ENCODE measurements around the gene AK8. TPM values are rescaled to one million over a fixed set of nuclear protein-coding genes. Genes with fewer than 3 reads are reported as not detected.
A peak's percentile ranks its signal among the peaks of the same experiment; 100 is the strongest.

Gene AK8
- total and polyA plus RNA-seq, 4 donors, result 2.3 to 5.3 (median 3.9) TPM

GRCh38 chr9:132849185-132849706 is 28.8 kb downstream of the AK8 start:
- 36% methylated on average over 8 of the region's 12 CpGs for WGBS (ENCODE audit: insufficient coverage)
- Histone ChIP-seq H3K27ac (ENCODE audit: low read depth, low read length) (no peak overlapping the region), H3K4me3 (ENCODE audit: low read depth, low read length) (no peak overlapping the region), H3K9me3 (ENCODE audit: control insufficient read depth, insufficient read depth, low read length) (no peaks in the 10 kb centered on the region), H3K36me3 (ENCODE audit: control insufficient read depth, insufficient read depth, low read length) (peaks cover 9% of the 10 kb centered on the region), H3K4me1 (ENCODE audit: control insufficient read depth, insufficient read depth, low read length) (peaks cover 21% of the 10 kb centered on the region), H3K27me3 (ENCODE audit: control insufficient read depth, insufficient read depth, low read length) (no peaks in the 10 kb centered on the region)
- peak in 2 of 6 donors; percentile 61 to 67 for DNase-seq (ENCODE audit: low read depth in 4 of 6, low spot score in 6 of 6)

GRCh38 chr9:132846918-132847515 is 31.1 kb downstream of the AK8 start:
- Histone ChIP-seq H3K4me1 (ENCODE audit: control insufficient read depth, insufficient read depth, low read length) (peaks cover 21% of the 10 kb centered on the region), H3K36me3 (ENCODE audit: control insufficient read depth, insufficient read depth, low read length) (peaks cover 9% of the 10 kb centered on the region), H3K9me3 (ENCODE audit: control insufficient read depth, insufficient read depth, low read length) (no peaks in the 10 kb centered on the region), H3K27ac (ENCODE audit: low read depth, low read length) (no peak overlapping the region), H3K27me3 (ENCODE audit: control insufficient read depth, insufficient read depth, low read length) (no peaks in the 10 kb centered on the region), H3K4me3 (ENCODE audit: low read depth, low read length) (no peak overlapping the region)
- no peak for DNase-seq (ENCODE audit: low read depth in 4 of 6, low spot score in 6 of 6)
- 94% methylated on average over 15 of the region's 15 CpGs for WGBS (ENCODE audit: insufficient coverage)

- no peaks in the 10 kb centered on the region for H3K27me3 ChIP-seq (ENCODE audit: control insufficient read depth, insufficient read depth, low read length)
- peaks cover 21% of the 10 kb centered on the region for H3K4me1 ChIP-seq (ENCODE audit: control insufficient read depth, insufficient read depth, low read length)
- H3K36me3 ChIP-seq (ENCODE audit: control insufficient read depth, insufficient read depth, low read length), result peaks cover 6% of the 10 kb centered on the region
- no peak overlapping the region for H3K27ac ChIP-seq (ENCODE audit: low read depth, low read length)
- H3K4me3 ChIP-seq (ENCODE audit: low read depth, low read length), result no peak overlapping the region
- WGBS (ENCODE audit: insufficient coverage), result 86% methylated on average over 11 of the region's 12 CpGs
- DNase-seq (ENCODE audit: low read depth in 4 of 6, low spot score in 6 of 6), result no peak
- no peaks in the 10 kb centered on the region for H3K9me3 ChIP-seq (ENCODE audit: control insufficient read depth, insufficient read depth, low read length)
These were observed 31.8 kb downstream of the AK8 start for GRCh38 chr9:132846109-132846917.

GRCh38 chr9:132842124-132843044 is 35.7 kb downstream of the AK8 start:
- no peak overlapping the region for H3K4me3 ChIP-seq (ENCODE audit: low read depth, low read length)
- no peak for DNase-seq (ENCODE audit: low read depth in 4 of 6, low spot score in 6 of 6)
- H3K4me1 ChIP-seq (ENCODE audit: control insufficient read depth, insufficient read depth, low read length), result peaks cover 5% of the 10 kb centered on the region
- 97% methylated on average over 2 of the region's 5 CpGs for WGBS (ENCODE audit: insufficient coverage)
- H3K9me3 ChIP-seq (ENCODE audit: control insufficient read depth, insufficient read depth, low read length), result no peaks in the 10 kb centered on the region
- no peaks in the 10 kb centered on the region for H3K27me3 ChIP-seq (ENCODE audit: control insufficient read depth, insufficient read depth, low read length)
- peaks cover 8% of the 10 kb centered on the region for H3K36me3 ChIP-seq (ENCODE audit: control insufficient read depth, insufficient read depth, low read length)
- no peak overlapping the region for H3K27ac ChIP-seq (ENCODE audit: low read depth, low read length)

GRCh38 chr9:132840980-132841379 is 37.1 kb downstream of the AK8 start:
- H3K27me3 ChIP-seq (ENCODE audit: control insufficient read depth, insufficient read depth, low read length), result no peaks in the 10 kb centered on the region
- H3K27ac ChIP-seq (ENCODE audit: low read depth, low read length), result no peak overlapping the region
- H3K4me3 ChIP-seq (ENCODE audit: low read depth, low read length), result no peak overlapping the region
- WGBS (ENCODE audit: insufficient coverage), result 74% methylated on average over 13 of the region's 13 CpGs
- no peaks in the 10 kb centered on the region for H3K9me3 ChIP-seq (ENCODE audit: control insufficient read depth, insufficient read depth, low read length)
- H3K4me1 ChIP-seq (ENCODE audit: control insufficient read depth, insufficient read depth, low read length), result no peaks in the 10 kb centered on the region
- DNase-seq (ENCODE audit: low read depth in 4 of 6, low spot score in 6 of 6), result no peak
- H3K36me3 ChIP-seq (ENCODE audit: control insufficient read depth, insufficient read depth, low read length), result peaks cover 2% of the 10 kb centered on the region

- Histone ChIP-seq H3K4me1 (ENCODE audit: control insufficient read depth, insufficient read depth, low read length) (peaks cover 8% of the 10 kb centered on the region), H3K27ac (ENCODE audit: low read depth, low read length) (no peak overlapping the region), H3K27me3 (ENCODE audit: control insufficient read depth, insufficient read depth, low read length) (no peaks in the 10 kb centered on the region), H3K36me3 (ENCODE audit: control insufficient read depth, insufficient read depth, low read length) (peaks cover 2% of the 10 kb centered on the region), H3K9me3 (ENCODE audit: control insufficient read depth, insufficient read depth, low read length) (no peaks in the 10 kb centered on the region), H3K4me3 (ENCODE audit: low read depth, low read length) (no peak overlapping the region)
- WGBS (ENCODE audit: insufficient coverage), result 100% methylated on average over 2 of the region's 4 CpGs
- no peak for DNase-seq (ENCODE audit: low read depth in 4 of 6, low spot score in 6 of 6)
These were observed 39.8 kb downstream of the AK8 start for GRCh38 chr9:132838291-132838690.

GRCh38 chr9:132837501-132838286 is 40.4 kb downstream of the AK8 start:
- no peak overlapping the region for H3K27ac ChIP-seq (ENCODE audit: low read depth, low read length)
- peaks cover 14% of the 10 kb centered on the region for H3K4me1 ChIP-seq (ENCODE audit: control insufficient read depth, insufficient read depth, low read length)
- DNase-seq (ENCODE audit: low read depth in 4 of 6, low spot score in 6 of 6), result peak in 1 of 6 donors; percentile 73
- no peaks in the 10 kb centered on the region for H3K9me3 ChIP-seq (ENCODE audit: control insufficient read depth, insufficient read depth, low read length)
- 91% methylated on average over 15 of the region's 16 CpGs for WGBS (ENCODE audit: insufficient coverage)
- peaks cover 2% of the 10 kb centered on the region for H3K36me3 ChIP-seq (ENCODE audit: control insufficient read depth, insufficient read depth, low read length)
- H3K4me3 ChIP-seq (ENCODE audit: low read depth, low read length), result no peak overlapping the region
- H3K27me3 ChIP-seq (ENCODE audit: control insufficient read depth, insufficient read depth, low read length), result peaks cover 4% of the 10 kb centered on the region

GRCh38 chr9:132834343-132834742 is 43.7 kb downstream of the AK8 start:
- H3K4me1 ChIP-seq (ENCODE audit: control insufficient read depth, insufficient read depth, low read length), result peaks cover 15% of the 10 kb centered on the region
- no peak overlapping the region for H3K27ac ChIP-seq (ENCODE audit: low read depth, low read length)
- no peak for DNase-seq (ENCODE audit: low read depth in 4 of 6, low spot score in 6 of 6)
- no peaks in the 10 kb centered on the region for H3K36me3 ChIP-seq (ENCODE audit: control insufficient read depth, insufficient read depth, low read length)
- peaks cover 10% of the 10 kb centered on the region for H3K27me3 ChIP-seq (ENCODE audit: control insufficient read depth, insufficient read depth, low read length)
- 90% methylated on average over 5 of the region's 7 CpGs for WGBS (ENCODE audit: insufficient coverage)
- H3K9me3 ChIP-seq (ENCODE audit: control insufficient read depth, insufficient read depth, low read length), result no peaks in the 10 kb centered on the region
- no peak overlapping the region for H3K4me3 ChIP-seq (ENCODE audit: low read depth, low read length)
